AG04449 (cell line): ENCODE data around the gene SERPINA9.

Source experiments
- CTCF ChIA-PET: fragments of 350-600 bp; formaldehyde crosslinking; extraction: SDS; loops from one replicate; lab custom pipeline; 2021; ENCODE audit warnings: antibody characterized with exemption; lab: Yijun Ruan, JAX
- POLR2A ChIA-PET: fragments of 400-600, 350-600 bp; formaldehyde crosslinking; extraction: SDS; loops from one replicate; lab custom pipeline; 2020; ENCODE audit warnings: antibody characterized with exemption, inconsistent platforms; lab: Yijun Ruan, JAX
- DNase-seq: peaks from one replicate; pipeline ENCODE4 v3.0.0-alpha.2; 2010; ENCODE audit warnings: low read depth, low spot score
- H3K4me3 ChIP-seq: 2 replicates; pipeline ENCODE4 v1.5.1; 2011; ENCODE audit warnings: low read depth, mild to moderate bottlenecking, control low read depth, low read length
- CTCF ChIP-seq: IDR thresholded peaks from one replicate; pipeline ENCODE4 v1.5.1; 2011; ENCODE audit warnings: mild to moderate bottlenecking, moderate library complexity, low read length, control low read depth, inconsistent platforms; ENCODE audit not compliant: insufficient read depth; ENCODE audit errors: missing control alignments

Gene SERPINA9

GRCh38 chr14:94466706-94467370, 9.2 kb downstream of the SERPINA9 start:
- DNase-seq = no peak
- POLR2A ChIA-PET = no interaction called here

GRCh38 chr14:94465042-94465441, 11.0 kb downstream of the SERPINA9 start:
- TF ChIP-seq CTCF = no peak

More at GRCh38 chr14:94466706-94467370, 9.2 kb downstream of the SERPINA9 start:
- TF ChIP-seq CTCF = no peak
- no peak overlapping the region for H3K4me3 ChIP-seq
- CTCF ChIA-PET = interaction anchor here (1.7 to 2.3 kb wide), 4 partner anchors 19 to 44 kb away, joined by 5 to 8 read pairs (median 7); no protein-coding TSS in a partner anchor

GRCh38 chr14:94464290-94464689, 11.7 kb downstream of the SERPINA9 start:
- ChIA-PET CTCF (no interaction called here), POLR2A (no interaction called here)
- DNase-seq = no peak
- no peak overlapping the region for H3K4me3 ChIP-seq
- no peak for TF ChIP-seq CTCF

More at GRCh38 chr14:94465042-94465441, 11.0 kb downstream of the SERPINA9 start:
- DNase-seq = no peak
- POLR2A ChIA-PET = no interaction called here
- no peak overlapping the region for H3K4me3 ChIP-seq
- CTCF ChIA-PET = interaction anchor here (2.0 kb wide), 1 partner anchor 21 kb away, joined by 7 read pairs; no protein-coding TSS in a partner anchor

GRCh38 chr14:94462763-94463572, 13.0 kb downstream of the SERPINA9 start:
- no peak overlapping the region for H3K4me3 ChIP-seq
- no peak for TF ChIP-seq CTCF
- ChIA-PET CTCF (interaction anchor here (0.7 to 1.6 kb wide), 2 partner anchors 24 to 29 kb away, joined by 3 to 4 read pairs; no protein-coding TSS in a partner anchor), POLR2A (no interaction called here)
- DNase-seq = no peak

- no peak for TF ChIP-seq CTCF
- no peak for DNase-seq
- CTCF ChIA-PET = interaction anchor here (1.6 kb wide), 1 partner anchor 29 kb away, joined by 4 read pairs; no protein-coding TSS in a partner anchor
- POLR2A ChIA-PET = no interaction called here
- no peak overlapping the region for H3K4me3 ChIP-seq
Observed at GRCh38 chr14:94462219-94462551, 13.8 kb downstream of the SERPINA9 start.
